MG63 (cell line): Measurements from ENCODE around the gene TULP4. TPM values are rescaled to one million over a fixed set of nuclear protein-coding genes. Genes with fewer than 3 reads are reported as not detected.
A peak's percentile ranks its signal among the peaks of the same experiment; 100 is the strongest.
"Not testable (repeated sequence)": the region's sequence is repeated elsewhere in the genome, so short reads cannot be mapped to it uniquely, and the experiment has no call there.

Experiments
- DNase-seq: peaks from one replicate; pipeline ENCODE4 v3.0.0-alpha.2; 2020
- H3K27me3 ChIP-seq: fragments of 250-450 bp; sonication (Bioruptor Pico); 2 replicates; pipeline ENCODE4 v1.5.1; 2020; ENCODE audit warnings: mild to moderate bottlenecking, moderate library complexity
- H3K36me3 ChIP-seq: fragments of 250-450 bp; sonication (Bioruptor Pico); 2 replicates; pipeline ENCODE4 v1.5.1; 2020; ENCODE audit warnings: mild to moderate bottlenecking, moderate library complexity
- H3K4me3 ChIP-seq: fragments of 250-450 bp; sonication (Bioruptor Pico); 2 replicates; pipeline ENCODE4 v1.5.1; 2020; ENCODE audit warnings: mild to moderate bottlenecking, moderate library complexity
- H3K9me3 ChIP-seq: fragments of 250-450 bp; sonication (Bioruptor Pico); 2 replicates; pipeline ENCODE4 v1.5.1; 2020; ENCODE audit warnings: mild to moderate bottlenecking, moderate library complexity
- total RNA-seq: library from RNA; depleted of rRNA; stranded (reverse); fragments of >200 nt; shearing (Covaris generic); gene quantifications from 2 replicates; pipeline ENCODE4 v1.2.3, GENCODE V29; 2014; ENCODE audit warnings: low replicate concordance

Gene TULP4
- total RNA-seq, 1 experiment from 2014 or later: 19.1 TPM

- no peak for DNase-seq
- H3K27me3 ChIP-seq: no peaks in the 10 kb centered on the region
- H3K9me3 ChIP-seq: no peaks in the 10 kb centered on the region
- no peaks in the 10 kb centered on the region for H3K36me3 ChIP-seq
- no peak overlapping the region for H3K4me3 ChIP-seq
These were observed 127.0 kb downstream of the TULP4 start for GRCh38 chr6:158439255-158439654.

GRCh38 chr6:158441716-158442215 is 129.5 kb downstream of the TULP4 start:
- no peak overlapping the region for H3K4me3 ChIP-seq
- DNase-seq: no peak

GRCh38 chr6:158442306-158442705 is 130.0 kb downstream of the TULP4 start:
- DNase-seq: no peak
- no peaks in the 10 kb centered on the region for H3K27me3 ChIP-seq
- H3K9me3 ChIP-seq: no peaks in the 10 kb centered on the region
- H3K4me3 ChIP-seq: no peak overlapping the region
- no peaks in the 10 kb centered on the region for H3K36me3 ChIP-seq

More at GRCh38 chr6:158441716-158442215, 129.5 kb downstream of the TULP4 start:
- Histone ChIP-seq H3K27me3 (no peaks in the 10 kb centered on the region), H3K36me3 (no peaks in the 10 kb centered on the region), H3K9me3 (no peaks in the 10 kb centered on the region)

GRCh38 chr6:158445426-158446085 is 133.3 kb downstream of the TULP4 start:
- H3K27me3 ChIP-seq: no peaks in the 10 kb centered on the region
- H3K4me3 ChIP-seq: no peak overlapping the region
- H3K9me3 ChIP-seq: no peaks in the 10 kb centered on the region
- no peak for DNase-seq
- no peaks in the 10 kb centered on the region for H3K36me3 ChIP-seq

GRCh38 chr6:158448856-158449255 is 136.6 kb downstream of the TULP4 start:
- no peaks in the 10 kb centered on the region for H3K9me3 ChIP-seq
- H3K4me3 ChIP-seq: no peak overlapping the region
- no peaks in the 10 kb centered on the region for H3K27me3 ChIP-seq
- DNase-seq: no peak
- H3K36me3 ChIP-seq: no peaks in the 10 kb centered on the region

GRCh38 chr6:158452191-158452590 is 139.9 kb downstream of the TULP4 start:
- DNase-seq: no peak
- Histone ChIP-seq H3K27me3 (no peaks in the 10 kb centered on the region), H3K4me3 (no peak overlapping the region), H3K36me3 (no peaks in the 10 kb centered on the region), H3K9me3 (no peaks in the 10 kb centered on the region)

- H3K9me3 ChIP-seq: no peaks in the 10 kb centered on the region
- H3K4me3 ChIP-seq: no peak overlapping the region
- no peaks in the 10 kb centered on the region for H3K27me3 ChIP-seq
- H3K36me3 ChIP-seq: no peaks in the 10 kb centered on the region
- no peak for DNase-seq
These were observed 144.9 kb downstream of the TULP4 start for GRCh38 chr6:158457131-158457530.

GRCh38 chr6:158457616-158458278 is 145.5 kb downstream of the TULP4 start:
- DNase-seq: no peak
- Histone ChIP-seq H3K36me3 (no peaks in the 10 kb centered on the region), H3K4me3 (no peak overlapping the region), H3K27me3 (no peaks in the 10 kb centered on the region), H3K9me3 (no peaks in the 10 kb centered on the region)

- DNase-seq: no peak
- no peaks in the 10 kb centered on the region for H3K27me3 ChIP-seq
These were observed 147.5 kb downstream of the TULP4 start for GRCh38 chr6:158459726-158460125.

GRCh38 chr6:158460602-158461169 is 148.4 kb downstream of the TULP4 start:
- H3K36me3 ChIP-seq: peaks cover 3% of the 10 kb centered on the region; the same call in 1 of the 2 replicates
- no peaks in the 10 kb centered on the region for H3K27me3 ChIP-seq
- no peak overlapping the region for H3K4me3 ChIP-seq
- H3K9me3 ChIP-seq: no peaks in the 10 kb centered on the region
- DNase-seq: peak; percentile 61

More at GRCh38 chr6:158459726-158460125, 147.5 kb downstream of the TULP4 start:
- H3K9me3 ChIP-seq: no peaks in the 10 kb centered on the region
- H3K4me3 ChIP-seq: no peak overlapping the region
- H3K36me3 ChIP-seq: peaks cover 3% of the 10 kb centered on the region; the same call in 1 of the 2 replicates

GRCh38 chr6:158461954-158462353 is 149.7 kb downstream of the TULP4 start:
- DNase-seq: no peak
- peaks cover 3% of the 10 kb centered on the region; the same call in 1 of the 2 replicates for H3K36me3 ChIP-seq
- H3K4me3 ChIP-seq: no peak overlapping the region
- H3K27me3 ChIP-seq: no peaks in the 10 kb centered on the region
- no peaks in the 10 kb centered on the region for H3K9me3 ChIP-seq

GRCh38 chr6:158464483-158464882 is 152.2 kb downstream of the TULP4 start:
- DNase-seq: no peak
- Histone ChIP-seq H3K27me3 (no peaks in the 10 kb centered on the region), H3K9me3 (no peaks in the 10 kb centered on the region), H3K36me3 (peaks cover 3% of the 10 kb centered on the region; the same call in 1 of the 2 replicates), H3K4me3 (no peak overlapping the region)

GRCh38 chr6:158465257-158465656 is 153.0 kb downstream of the TULP4 start:
- Histone ChIP-seq H3K9me3 (no peaks in the 10 kb centered on the region), H3K4me3 (no peak overlapping the region), H3K36me3 (peaks cover 3% of the 10 kb centered on the region; the same call in 1 of the 2 replicates), H3K27me3 (no peaks in the 10 kb centered on the region)
- DNase-seq: no peak

- no peak overlapping the region for H3K4me3 ChIP-seq
- H3K9me3 ChIP-seq: no peaks in the 10 kb centered on the region
- no peak for DNase-seq
- H3K27me3 ChIP-seq: no peaks in the 10 kb centered on the region
- peaks cover 3% of the 10 kb centered on the region; the same call in 1 of the 2 replicates for H3K36me3 ChIP-seq
These were observed 153.5 kb downstream of the TULP4 start for GRCh38 chr6:158465747-158466146.

- no peaks in the 10 kb centered on the region for H3K9me3 ChIP-seq
- H3K36me3 ChIP-seq: peaks cover 3% of the 10 kb centered on the region; the same call in 1 of the 2 replicates
- H3K4me3 ChIP-seq: no peak overlapping the region
- no peak for DNase-seq
- no peaks in the 10 kb centered on the region for H3K27me3 ChIP-seq
These were observed 155.7 kb downstream of the TULP4 start for GRCh38 chr6:158467923-158468322.

- peaks cover 3% of the 10 kb centered on the region; the same call in 1 of the 2 replicates for H3K36me3 ChIP-seq
- H3K9me3 ChIP-seq: no peaks in the 10 kb centered on the region
- no peak overlapping the region for H3K4me3 ChIP-seq
- H3K27me3 ChIP-seq: no peaks in the 10 kb centered on the region
- DNase-seq: no peak
These were observed 156.4 kb downstream of the TULP4 start for GRCh38 chr6:158468666-158469065.

- H3K27me3 ChIP-seq, DNase-seq, H3K36me3 ChIP-seq, H3K4me3 ChIP-seq, H3K9me3 ChIP-seq: not testable (repeated sequence)
These were observed 157.8 kb downstream of the TULP4 start for GRCh38 chr6:158470023-158470422.
